DOHH2 (cell line): ENCODE data around the gene BICDL2.

Source experiments
- CTCF ChIP-seq: fragments of 200-600 bp; sonication (generic); IDR thresholded peaks from one replicate; pipeline ENCODE4 v1.5.1; 2014; ENCODE audit warnings: antibody characterized with exemption, mild to moderate bottlenecking, low read depth, low read length; ENCODE audit not compliant: poor library complexity, severe bottlenecking
- EZH2phosphoT487 ChIP-seq: fragments of 200-600 bp; sonication (generic); IDR thresholded peaks from 2 replicates; pipeline ENCODE4 v1.6.1; 2017; ENCODE audit warnings: borderline replicate concordance, mild to moderate bottlenecking, antibody characterized with exemption, low read length, moderate library complexity, mixed read lengths

- TF ChIP-seq CTCF = no peak
- no peak for TF ChIP-seq EZH2phosphoT487
Observed at GRCh38 chr16:3051009-3051408, 14.3 kb upstream of the BICDL2 start.
